Endothelial cell of umbilical vein (primary cell): ENCODE measurements around the gene TMEM209. TPM values are rescaled to one million over a fixed set of nuclear protein-coding genes. Genes with fewer than 3 reads are reported as not detected.

Experiments
- BruUV-seq: library from RNA; stranded (reverse); fragments of 400-500 nt; replicated peaks from 2 replicates; lab custom pipeline; 2021; lab: Mats Ljungman, UMichigan
- CTCF ChIA-PET: fragments of 300-600, 350-600 bp; sonication (Branson Sonifier 250); formaldehyde crosslinking; loops from one replicate; lab custom pipeline; 2021; ENCODE audit warnings: antibody characterized with exemption, inconsistent platforms; lab: Charles Lee
- POLR2A ChIA-PET: fragments of 300-600, 350-600 bp; sonication (Branson Sonifier 250); formaldehyde crosslinking; loops from one replicate; lab custom pipeline; 2021; ENCODE audit warnings: antibody characterized with exemption, inconsistent platforms; lab: Charles Lee
- DNase-seq: peaks from one replicate; pipeline ENCODE4 v3.0.0-alpha.2; 2011; ENCODE audit warnings: low read depth, low spot score
- FAIRE-seq: peaks from 2 replicates; lab custom pipeline; 2011; peaks lifted over from hg19 to GRCh38; lab: Jason Lieb, UNC
- H2AFZ ChIP-seq: 2 replicates; pipeline ENCODE4 v1.6.0; 2012; ENCODE audit warnings: low read depth, low read length, control low read depth, inconsistent platforms
- H3K27ac ChIP-seq: 2 replicates; pipeline ENCODE4 v1.5.1; 2011; ENCODE audit warnings: low read depth, mild to moderate bottlenecking, control low read depth, low read length, moderate library complexity; ENCODE audit not compliant: insufficient read depth
- H3K27me3 ChIP-seq, 2 experiments: 2 replicates each; pipeline versions ENCODE4 v1.6.0 to v1.6.1; 2011; ENCODE audit warnings: low read length in 2 of 2, mixed read lengths in 1 of 2; ENCODE audit not compliant: control insufficient read depth in 2 of 2, insufficient read depth in 2 of 2
- H3K36me3 ChIP-seq, 2 experiments: 2 replicates in 1 of 2; 3 replicates in 1 of 2; pipeline ENCODE4 v1.5.1; 2011; ENCODE audit warnings: low read length in 2 of 2, mild to moderate bottlenecking in 1 of 2, moderate library complexity in 1 of 2; ENCODE audit not compliant: control insufficient read depth in 2 of 2, insufficient read depth in 2 of 2; ENCODE audit errors: extremely low read depth in 1 of 2
- H3K4me1 ChIP-seq: 3 replicates; pipeline ENCODE4 v1.5.1; 2011; ENCODE audit warnings: mild to moderate bottlenecking, low read length; ENCODE audit not compliant: control insufficient read depth, insufficient read depth; ENCODE audit errors: extremely low read depth
- H3K4me2 ChIP-seq: 2 replicates; pipeline ENCODE4 v1.6.1; 2011; ENCODE audit warnings: low read length, control low read depth, mixed read lengths; ENCODE audit not compliant: insufficient read depth
- H3K4me3 ChIP-seq, 3 experiments: fragments of 200-600 bp in 1 of 3; sonication (generic), shearing (Covaris generic) in 1 of 3; replicated peaks in 1 of 3; 2 replicates each; pipeline ENCODE4 v1.5.1; 2011 to 2016; ENCODE audit warnings: control low read depth in 3 of 3, low read length in 3 of 3, mild to moderate bottlenecking in 2 of 3, inconsistent platforms in 1 of 3, low read depth in 1 of 3, moderate library complexity in 1 of 3; ENCODE audit not compliant: insufficient read depth in 1 of 3
- H3K79me2 ChIP-seq: 2 replicates; pipeline ENCODE4 v1.6.0; 2012; ENCODE audit warnings: low read length, inconsistent platforms; ENCODE audit not compliant: control insufficient read depth, insufficient read depth
- H3K9ac ChIP-seq: replicated peaks from 2 replicates; pipeline ENCODE3; 2011; ENCODE audit warnings: low read length, control low read depth; ENCODE audit not compliant: insufficient read depth; ENCODE audit errors: extremely low read depth
- H3K9me1 ChIP-seq: replicated peaks from 3 replicates; pipeline ENCODE4 v1.6.0; 2011; ENCODE audit warnings: mild to moderate bottlenecking, low read length; ENCODE audit not compliant: control insufficient read depth, insufficient read depth; ENCODE audit errors: extremely low read depth
- H3K9me3 ChIP-seq: replicated peaks from 2 replicates; pipeline ENCODE4 v1.5.1; 2012; ENCODE audit warnings: low read length, inconsistent platforms; ENCODE audit not compliant: control insufficient read depth, insufficient read depth
- H4K20me1 ChIP-seq: replicated peaks from 2 replicates; pipeline ENCODE3; 2011; ENCODE audit warnings: mild to moderate bottlenecking, low read length; ENCODE audit not compliant: control insufficient read depth, insufficient read depth; ENCODE audit errors: extremely low read depth
- CTCF ChIP-seq, 2 donors: IDR thresholded peaks; 1 replicate in 1 of 2; 2 replicates in 1 of 2; pipeline ENCODE4 v1.5.1; 2011; ENCODE audit warnings: low read length in 2 of 2, mild to moderate bottlenecking in 2 of 2, moderate library complexity in 2 of 2, control low read depth in 1 of 2, inconsistent platforms in 1 of 2, low read depth in 1 of 2; ENCODE audit not compliant: insufficient read depth in 1 of 2; ENCODE audit errors: extremely low read depth in 1 of 2
- EZH2 ChIP-seq: IDR thresholded peaks from 2 replicates; pipeline ENCODE4 v1.6.1; 2012; ENCODE audit warnings: borderline replicate concordance, low read depth, mild to moderate bottlenecking, moderate library complexity, low read length, inconsistent platforms; ENCODE audit not compliant: severe bottlenecking
- JUN ChIP-seq: IDR thresholded peaks from 2 replicates; pipeline ENCODE4 v1.6.1; 2011; ENCODE audit warnings: borderline replicate concordance, low read depth; ENCODE audit not compliant: insufficient read length, insufficient read depth
- MAX ChIP-seq: IDR thresholded peaks from 2 replicates; pipeline ENCODE4 v1.6.1; 2011; ENCODE audit not compliant: insufficient read depth, insufficient read length
- MYC ChIP-seq: IDR thresholded peaks from one replicate; pipeline ENCODE4 v1.6.1; 2011; ENCODE audit warnings: mild to moderate bottlenecking, low read depth, low read length
- POLR2A ChIP-seq: IDR thresholded peaks from 2 replicates; pipeline ENCODE4 v1.6.1; 2012; ENCODE audit warnings: low read depth, mild to moderate bottlenecking, control low read depth, low read length
- POLR2AphosphoS5 ChIP-seq: IDR thresholded peaks from 2 replicates; pipeline ENCODE4 v1.6.1; 2012; ENCODE audit warnings: low read depth, mild to moderate bottlenecking, control low read depth, low read length, moderate library complexity; ENCODE audit not compliant: insufficient read depth
- dilution Hi-C: fragments of 300-500 bp; cut with MboI; formaldehyde crosslinking; loops from one replicate; pipeline ENCODE4 v1.15.0; 2019; ENCODE audit warnings: low sequenced_read_pairs; ENCODE audit not compliant: extremely low pct_ligation_motif_present
- intact Hi-C: fragments of 100-400 bp; cut with micrococcal nuclease; formaldehyde crosslinking; loops from one replicate; pipeline ENCODE4 v1.10.0; 2022
- polyA plus RNA-seq, 4 experiments: library from polyadenylated mRNA; depleted of rRNA in 3 of 4; stranded (reverse) in 3 of 4; unstranded in 1 of 4; fragments of >200 nt; gene quantifications; 2 replicates each; pipeline versions ENCODE4 v1.2.1 to v1.2.3, GENCODE V29; 2011 to 2012; ENCODE audit warnings: missing spikeins in 1 of 4
- total RNA-seq: library from RNA; stranded (reverse); gene quantifications from 2 replicates; pipeline ENCODE4 v1.2.3, GENCODE V29; 2021

The TMEM209 gene
- total and polyA plus RNA-seq, 2 donors (not counting 3 experiments of a cell fraction or from before 2014, with no cell fraction given), result 13.0 to 16.6 TPM

GRCh38 chr7:130208516-130208915 lies 3.3 kb upstream of the TMEM209 start:
- no peak for TF ChIP-seq POLR2AphosphoS5
- no peak for TF ChIP-seq JUN
- TF ChIP-seq CTCF (IDR thresholded peaks at IDR 0.05; ENCODE audit: extremely low read depth in 1 of 2, insufficient read depth in 1 of 2, low read depth in 1 of 2, low read length in 2 of 2), result no peak
- no peak for TF ChIP-seq POLR2A
- no peak for TF ChIP-seq MAX
- TF ChIP-seq MYC, result no peak
- TF ChIP-seq EZH2, result no peak
- Histone ChIP-seq H3K4me2 (no peak overlapping the region), H3K36me3 (no peaks in the 10 kb centered on the region), H2AFZ (no peak overlapping the region), H3K9ac (no peak overlapping the region), H3K9me3 (no peaks in the 10 kb centered on the region), H3K79me2 (peaks cover 4% of the 10 kb centered on the region), H3K9me1 (no peaks in the 10 kb centered on the region), H3K27ac (no peak overlapping the region), H3K4me1 (peaks cover 8% of the 10 kb centered on the region), H3K27me3 (no peaks in the 10 kb centered on the region), H3K4me3 (no peak overlapping the region), H4K20me1 (no peaks in the 10 kb centered on the region)
- FAIRE-seq (no peak), DNase-seq (no peak)
- ChIA-PET POLR2A (no interaction called here), CTCF (interaction anchor here (0.8 to 2.3 kb wide), 2 partner anchors 16 to 549 kb away, joined by 3 to 6 read pairs; no protein-coding TSS in a partner anchor)
- no TSS peak for BruUV-seq
- dilution Hi-C loops, result no loop called here
- intact Hi-C loops, result no loop called here
